NT2/D1 (cell line): Measurements from ENCODE around the gene TMEM126A.

ENCODE experiments used
- YY1 ChIP-seq: IDR thresholded peaks from 2 replicates; pipeline ENCODE4 v1.6.1; 2011; ENCODE audit not compliant: insufficient read length, insufficient read depth
- ZNF274 ChIP-seq: IDR thresholded peaks from 2 replicates; pipeline ENCODE4 v1.6.1; 2011; ENCODE audit warnings: mild to moderate bottlenecking, low read depth, low read length

DNA sequence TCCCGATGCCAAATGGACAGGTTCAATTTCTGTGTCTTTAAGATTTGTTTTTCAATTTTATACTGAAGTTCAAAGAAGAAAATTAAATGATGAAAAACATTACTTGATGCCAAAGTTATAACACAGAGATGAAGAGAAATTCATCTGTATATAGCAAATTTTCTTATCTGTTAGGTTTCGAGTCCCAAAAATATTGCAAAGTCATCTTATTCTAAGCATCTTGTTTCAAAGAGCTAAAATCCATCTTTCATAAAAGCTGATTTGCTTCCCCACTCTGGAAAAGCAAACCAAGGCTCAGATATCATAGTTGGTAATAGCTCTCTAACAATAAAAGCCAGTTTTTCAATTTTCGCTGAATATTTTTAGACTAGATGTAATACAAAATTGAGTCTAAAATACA is 57.2 kb downstream of the TMEM126A start:
- TF ChIP-seq YY1 (no peak), ZNF274 (no peak)
